Measurements from ENCODE around the gene STX4.

STX4 gene

GRCh38 chr16:31072540-31073141 lies 39.3 kb downstream of the STX4 start:
- no peak for TF ChIP-seq EZH2phosphoT487 (conservative IDR thresholded peaks at IDR 0.05; ENCODE audit: low read length)
- no peak for TF ChIP-seq CTCF (IDR thresholded peaks at IDR 0.05; ENCODE audit: insufficient read depth, low read length, poor library complexity, severe bottlenecking)
- peak overlapping the region; percentile 77 for H2AFZ ChIP-seq (ENCODE audit: low read depth, low read length, severe bottlenecking)
- H3K9me3 ChIP-seq (ENCODE audit: insufficient read depth, low read length): no peaks in the 10 kb centered on the region
- H4K20me1 ChIP-seq (ENCODE audit: low read depth, low read length): no peaks in the 10 kb centered on the region
- H3K79me2 ChIP-seq (ENCODE audit: insufficient read depth, low read length): peaks cover 62% of the 10 kb centered on the region
- H3K27me3 ChIP-seq (ENCODE audit: low read length): no peaks in the 10 kb centered on the region
- H3K27ac ChIP-seq (ENCODE audit: low read depth, low read length): peak overlapping the region; percentile 68
- peaks cover 7% of the 10 kb centered on the region; the same call in 1 of the 2 replicates for H3F3A ChIP-seq (ENCODE audit: insufficient read depth)
- H3K4me3 ChIP-seq (ENCODE audit: insufficient read depth, low read length, poor library complexity, severe bottlenecking): peak overlapping the region; percentile 79
- H3K36me3 ChIP-seq (ENCODE audit: low read length): no peaks in the 10 kb centered on the region
- H3K9me2 ChIP-seq (replicated peaks; ENCODE audit: insufficient read depth, low read length): no peaks in the 10 kb centered on the region
- H3K4me2 ChIP-seq (ENCODE audit: low read depth, low read length, poor library complexity, severe bottlenecking): peak overlapping the region; percentile 91
- H3K9ac ChIP-seq (ENCODE audit: low read length): peak overlapping the region; percentile 77

GRCh38 chr16:31073142-31073969 lies 40.0 kb downstream of the STX4 start:
- Histone ChIP-seq H3K27me3 (ENCODE audit: low read length) (no peaks in the 10 kb centered on the region), H2AFZ (ENCODE audit: low read depth, low read length, severe bottlenecking) (peak overlapping the region; percentile 77), H3K4me2 (ENCODE audit: low read depth, low read length, poor library complexity, severe bottlenecking) (peak overlapping the region; percentile 91), H4K20me1 (ENCODE audit: low read depth, low read length) (no peaks in the 10 kb centered on the region), H3K27ac (ENCODE audit: low read depth, low read length) (peak overlapping the region; percentile 68), H3K9me3 (ENCODE audit: insufficient read depth, low read length) (no peaks in the 10 kb centered on the region), H3F3A (ENCODE audit: insufficient read depth) (peaks cover 7% of the 10 kb centered on the region; the same call in 1 of the 2 replicates), H3K36me3 (ENCODE audit: low read length) (no peaks in the 10 kb centered on the region), H3K79me2 (ENCODE audit: insufficient read depth, low read length) (peaks cover 59% of the 10 kb centered on the region), H3K9ac (ENCODE audit: low read length) (peak overlapping the region; percentile 77), H3K4me3 (ENCODE audit: insufficient read depth, low read length, poor library complexity, severe bottlenecking) (peak overlapping the region; percentile 79), H3K9me2 (replicated peaks; ENCODE audit: insufficient read depth, low read length) (no peaks in the 10 kb centered on the region)
- TF ChIP-seq EZH2phosphoT487 (conservative IDR thresholded peaks at IDR 0.05; ENCODE audit: low read length) (no peak), CTCF (IDR thresholded peaks at IDR 0.05; ENCODE audit: insufficient read depth, low read length, poor library complexity, severe bottlenecking) (no peak)

GRCh38 chr16:31073970-31074813 lies 40.8 kb downstream of the STX4 start, which contains the start of the genes ZNF646 and ZNF668:
Gene ZNF646 (plus strand): TSS chr16:31074422. CDS start chr16:31076325, 1,903 bp downstream.
Gene ZNF668 (minus strand): TSS chr16:31074240. CDS start chr16:31064459, 9,781 bp downstream.
- no peaks in the 10 kb centered on the region for H3K27me3 ChIP-seq (ENCODE audit: low read length)
- peak within 1 kb of the TSS; percentile 75 for H3K27ac ChIP-seq (ENCODE audit: low read depth, low read length)

More at GRCh38 chr16:31073970-31074813, 40.8 kb downstream of the STX4 start, which contains the start of the genes ZNF646 and ZNF668:
- peak within 1 kb of the TSS; percentile 91 for H3K4me2 ChIP-seq (ENCODE audit: low read depth, low read length, poor library complexity, severe bottlenecking)
- H3K79me2 ChIP-seq (ENCODE audit: insufficient read depth, low read length): peaks cover 53% of the 10 kb centered on the region
- H3K4me3 ChIP-seq (ENCODE audit: insufficient read depth, low read length, poor library complexity, severe bottlenecking): peak within 1 kb of the TSS; percentile 79
- TF ChIP-seq CTCF (IDR thresholded peaks at IDR 0.05; ENCODE audit: insufficient read depth, low read length, poor library complexity, severe bottlenecking) (no peak), EZH2phosphoT487 (conservative IDR thresholded peaks at IDR 0.05; ENCODE audit: low read length) (no peak)
- peak within 1 kb of the TSS; percentile 77 for H3K9ac ChIP-seq (ENCODE audit: low read length)
- no peaks in the 10 kb centered on the region for H4K20me1 ChIP-seq (ENCODE audit: low read depth, low read length)
- no peaks in the 10 kb centered on the region for H3K9me3 ChIP-seq (ENCODE audit: insufficient read depth, low read length)
- H3F3A ChIP-seq (ENCODE audit: insufficient read depth): peaks cover 7% of the 10 kb centered on the region; the same call in 1 of the 2 replicates
- H2AFZ ChIP-seq (ENCODE audit: low read depth, low read length, severe bottlenecking): peak within 1 kb of the TSS; percentile 77
- no peaks in the 10 kb centered on the region for H3K36me3 ChIP-seq (ENCODE audit: low read length)
- no peaks in the 10 kb centered on the region for H3K9me2 ChIP-seq (replicated peaks; ENCODE audit: insufficient read depth, low read length)

Data from SU-DHL-6 (cell line).